GM23338 (cell line): ENCODE results near the gene CDH12. TPM values are rescaled to one million over a fixed set of nuclear protein-coding genes. Genes with fewer than 3 reads are reported as not detected.
"Not testable (repeated sequence)": the region's sequence is repeated elsewhere in the genome, so short reads cannot be mapped to it uniquely, and the experiment has no call there.

ENCODE experiments used
- ATAC-seq: fragments of 200-7000 bp; cut with Tn5 transposase; 3 replicates; pipeline ENCODE4 v1.9.1; 2020
- DNase-seq: peaks from one replicate; pipeline ENCODE4 v3.0.0-alpha.2; 2015; ENCODE audit warnings: low spot score
- H2AFZ ChIP-seq: fragments of 200-600 bp; sonication (generic); 2 replicates; pipeline ENCODE4 v1.8.0; 2016; ENCODE audit warnings: antibody characterized with exemption, mild to moderate bottlenecking, moderate library complexity
- H3F3A ChIP-seq: fragments of 200-600 bp; sonication (generic); replicated peaks from 2 replicates; pipeline ENCODE4 v1.8.0; 2017; ENCODE audit warnings: antibody characterized with exemption, mixed run types, low read depth
- H3K27ac ChIP-seq: fragments of 200-600 bp; sonication (generic); 2 replicates; pipeline ENCODE4 v1.6.1; 2016; ENCODE audit warnings: low read depth
- H3K27me3 ChIP-seq: fragments of 200-600 bp; sonication (generic); 2 replicates; pipeline ENCODE4 v1.8.0; 2016; ENCODE audit warnings: mild to moderate bottlenecking, mixed run types, moderate library complexity; ENCODE audit not compliant: insufficient read depth
- H3K36me3 ChIP-seq: fragments of 200-600 bp; sonication (generic); 2 replicates; pipeline ENCODE4 v1.8.0; 2016; ENCODE audit warnings: mild to moderate bottlenecking; ENCODE audit not compliant: insufficient read depth
- H3K4me1 ChIP-seq: fragments of 200-600 bp; sonication (generic); 2 replicates; pipeline ENCODE4 v1.8.0; 2016; ENCODE audit warnings: mild to moderate bottlenecking, moderate library complexity; ENCODE audit not compliant: insufficient read depth
- H3K4me2 ChIP-seq: fragments of 200-600 bp; sonication (generic); 2 replicates; pipeline ENCODE4 v1.7.1; 2017; ENCODE audit warnings: mixed run types
- H3K4me3 ChIP-seq: fragments of 200-600 bp; sonication (generic); 2 replicates; pipeline ENCODE4 v1.6.1; 2016; ENCODE audit warnings: mixed run types
- H3K79me2 ChIP-seq: fragments of 200-600 bp; sonication (generic); replicated peaks from 2 replicates; pipeline ENCODE4 v1.8.0; 2017; ENCODE audit warnings: mild to moderate bottlenecking; ENCODE audit not compliant: insufficient read depth
- H3K9me2 ChIP-seq: fragments of 200-600 bp; sonication (generic); 2 replicates; pipeline ENCODE4 v1.8.0; 2017; ENCODE audit not compliant: insufficient read depth
- H4K20me1 ChIP-seq: fragments of 200-600 bp; sonication (generic); replicated peaks from 2 replicates; pipeline ENCODE4 v1.8.0; 2017; ENCODE audit warnings: mild to moderate bottlenecking; ENCODE audit not compliant: insufficient read depth
- H3K27ac Mint-ChIP-seq: 2 replicates; pipeline ENCODE4 v1.8.0; 2020; ENCODE audit warnings: inconsistent platforms, mild to moderate bottlenecking, moderate library complexity, mixed read lengths
- H3K27me3 Mint-ChIP-seq: 3 replicates; pipeline ENCODE4 v1.8.0; 2022; ENCODE audit warnings: low read depth, mild to moderate bottlenecking, moderate library complexity, mixed read lengths, inconsistent platforms; ENCODE audit not compliant: insufficient read depth, poor library complexity
- H3K36me3 Mint-ChIP-seq: 3 replicates; pipeline ENCODE4 v1.8.0; 2021; ENCODE audit warnings: low read depth, mild to moderate bottlenecking, inconsistent platforms, moderate library complexity, mixed read lengths
- H3K4me1 Mint-ChIP-seq: 3 replicates; pipeline ENCODE4 v1.8.0; 2020; ENCODE audit warnings: mild to moderate bottlenecking, inconsistent platforms, mixed read lengths
- H3K4me3 Mint-ChIP-seq: 3 replicates; pipeline ENCODE4 v1.8.0; 2021; ENCODE audit warnings: moderate library complexity, mild to moderate bottlenecking, inconsistent platforms, mixed read lengths
- H3K9me3 Mint-ChIP-seq: 3 replicates; pipeline ENCODE4 v1.8.0; 2020; ENCODE audit warnings: moderate library complexity, mild to moderate bottlenecking, inconsistent platforms, mixed read lengths
- polyA plus RNA-seq: library from polyadenylated mRNA; unstranded; fragments of >200 nt; fragmentation: Nextera tagmentation; extraction: Ambion mirVana; gene quantifications from 2 replicates; pipeline ENCODE4 v1.2.1, GENCODE V29; 2016
- total RNA-seq: library from RNA; depleted of rRNA; stranded (reverse); fragments of >200 nt; shearing (Covaris generic); gene quantifications from 2 replicates; pipeline ENCODE4 v1.2.3, GENCODE V29; 2014
- TF ChIP-seq, protein P1 (sequence below), 2 experiments: fragments of 200-600 bp in 1 of 2; sonication (generic) in 1 of 2; conservative IDR thresholded peaks; 2 replicates each; pipeline versions ENCODE4 v1.5.1 to v1.6.1; 2016 to 2017; ENCODE audit warnings: antibody characterized with exemption in 2 of 2, low read depth in 2 of 2, mild to moderate bottlenecking in 2 of 2, moderate library complexity in 1 of 2

The CDH12 gene
- total and polyA plus RNA-seq, 2 experiments from 2014 or later: not detected

DNA sequence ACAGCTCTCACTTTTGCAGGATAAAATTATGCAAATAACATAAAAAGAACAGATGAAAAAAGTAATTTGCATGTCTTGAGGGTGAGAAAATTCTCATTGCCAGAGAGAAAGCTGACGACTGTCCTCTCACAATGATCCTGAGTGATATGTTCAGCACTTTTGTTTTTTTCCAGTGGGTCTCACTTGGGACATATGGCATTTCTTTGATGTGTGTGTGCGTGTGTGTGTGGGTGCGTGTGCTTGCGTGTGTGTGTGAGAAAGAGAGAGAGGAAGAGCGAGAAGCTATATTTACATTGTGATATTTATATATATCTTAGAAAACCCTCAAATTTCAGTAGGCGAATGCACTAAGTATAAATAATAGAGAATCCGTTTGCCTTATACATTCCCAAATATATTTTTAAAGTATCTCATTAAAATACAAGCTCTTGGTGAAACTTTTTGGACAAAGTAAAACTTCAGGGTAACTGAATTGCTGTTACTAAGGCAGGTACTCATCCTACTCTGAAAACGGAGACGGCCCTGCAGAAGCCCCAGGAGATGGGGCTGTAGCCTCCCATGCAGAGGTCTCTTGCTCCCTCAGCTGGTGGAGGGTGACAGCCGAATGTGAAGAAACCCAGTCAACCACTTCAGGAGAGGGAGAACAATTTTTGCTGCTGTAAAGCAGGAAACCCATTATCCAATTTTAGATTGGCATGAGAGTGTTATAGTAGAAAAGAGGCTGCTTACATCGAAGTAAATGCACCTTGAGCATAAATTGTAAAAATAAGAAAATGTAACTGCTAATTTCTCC, 639.2 kb downstream of the CDH12 start:
- H3K79me2 ChIP-seq, H3K27ac Mint-ChIP-seq, H3K9me3 Mint-ChIP-seq, H2AFZ ChIP-seq, H3K27me3 Mint-ChIP-seq, H3K4me2 ChIP-seq, H3K27ac ChIP-seq, H3K4me1 ChIP-seq, H3K4me1 Mint-ChIP-seq, H3F3A ChIP-seq, H3K9me2 ChIP-seq, H3K4me3 ChIP-seq, H3K4me3 Mint-ChIP-seq, H4K20me1 ChIP-seq, H3K36me3 ChIP-seq, H3K27me3 ChIP-seq, H3K36me3 Mint-ChIP-seq: not testable (repeated sequence)
- ATAC-seq: peak; percentile 98
- TF ChIP-seq, protein P1, sequence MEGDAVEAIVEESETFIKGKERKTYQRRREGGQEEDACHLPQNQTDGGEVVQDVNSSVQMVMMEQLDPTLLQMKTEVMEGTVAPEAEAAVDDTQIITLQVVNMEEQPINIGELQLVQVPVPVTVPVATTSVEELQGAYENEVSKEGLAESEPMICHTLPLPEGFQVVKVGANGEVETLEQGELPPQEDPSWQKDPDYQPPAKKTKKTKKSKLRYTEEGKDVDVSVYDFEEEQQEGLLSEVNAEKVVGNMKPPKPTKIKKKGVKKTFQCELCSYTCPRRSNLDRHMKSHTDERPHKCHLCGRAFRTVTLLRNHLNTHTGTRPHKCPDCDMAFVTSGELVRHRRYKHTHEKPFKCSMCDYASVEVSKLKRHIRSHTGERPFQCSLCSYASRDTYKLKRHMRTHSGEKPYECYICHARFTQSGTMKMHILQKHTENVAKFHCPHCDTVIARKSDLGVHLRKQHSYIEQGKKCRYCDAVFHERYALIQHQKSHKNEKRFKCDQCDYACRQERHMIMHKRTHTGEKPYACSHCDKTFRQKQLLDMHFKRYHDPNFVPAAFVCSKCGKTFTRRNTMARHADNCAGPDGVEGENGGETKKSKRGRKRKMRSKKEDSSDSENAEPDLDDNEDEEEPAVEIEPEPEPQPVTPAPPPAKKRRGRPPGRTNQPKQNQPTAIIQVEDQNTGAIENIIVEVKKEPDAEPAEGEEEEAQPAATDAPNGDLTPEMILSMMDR (conservative IDR thresholded peaks at IDR 0.05; ENCODE audit: low read depth in 2 of 2): peak; percentile 32 to 65
- DNase-seq: peak; percentile 51

DNA sequence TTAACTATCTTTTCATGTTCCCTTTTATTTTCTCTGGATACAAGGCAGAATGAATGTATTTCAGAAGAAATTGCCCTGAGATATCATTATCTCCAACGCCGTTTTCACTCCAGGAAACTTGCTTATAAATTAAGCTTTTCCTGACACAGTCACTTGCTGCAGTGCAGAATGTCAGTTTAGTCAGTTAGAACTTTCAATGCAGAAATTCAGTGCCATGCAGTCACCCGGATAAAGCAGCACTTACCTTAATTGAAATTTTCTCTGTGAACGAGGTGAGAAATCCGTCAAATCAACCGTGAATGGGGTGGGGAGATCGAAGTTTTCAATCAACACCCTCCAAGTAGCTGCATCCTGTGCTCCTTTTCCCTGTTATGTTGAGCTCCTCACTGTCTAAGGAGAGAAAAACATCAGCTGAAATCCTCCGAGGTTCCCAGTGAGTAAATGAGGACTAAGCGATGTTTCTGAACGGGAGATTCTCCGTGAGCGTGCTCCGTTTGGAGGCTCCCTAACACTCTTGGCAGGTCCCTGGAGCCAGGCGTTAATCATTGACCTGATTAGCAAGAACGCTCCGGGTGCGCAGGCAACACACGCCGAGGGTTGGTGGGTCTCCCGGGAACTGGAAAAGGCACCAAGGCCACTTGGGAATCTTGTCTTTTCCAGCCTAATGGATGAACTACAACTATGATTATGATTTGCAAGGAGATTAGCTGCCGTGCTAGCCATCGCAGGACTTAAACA, 640.7 kb downstream of the CDH12 start:
- H2AFZ ChIP-seq, H3K4me3 ChIP-seq, H3K4me3 Mint-ChIP-seq, H3K4me2 ChIP-seq, H3K27ac Mint-ChIP-seq, H3K4me1 Mint-ChIP-seq, H4K20me1 ChIP-seq, H3K4me1 ChIP-seq, H3K36me3 Mint-ChIP-seq, H3K27me3 Mint-ChIP-seq, H3K79me2 ChIP-seq, H3K9me2 ChIP-seq, H3K27me3 ChIP-seq, DNase-seq, H3K36me3 ChIP-seq, H3K27ac ChIP-seq, H3K9me3 Mint-ChIP-seq, H3F3A ChIP-seq: not testable (repeated sequence)
- ATAC-seq: peak; percentile 88

DNA sequence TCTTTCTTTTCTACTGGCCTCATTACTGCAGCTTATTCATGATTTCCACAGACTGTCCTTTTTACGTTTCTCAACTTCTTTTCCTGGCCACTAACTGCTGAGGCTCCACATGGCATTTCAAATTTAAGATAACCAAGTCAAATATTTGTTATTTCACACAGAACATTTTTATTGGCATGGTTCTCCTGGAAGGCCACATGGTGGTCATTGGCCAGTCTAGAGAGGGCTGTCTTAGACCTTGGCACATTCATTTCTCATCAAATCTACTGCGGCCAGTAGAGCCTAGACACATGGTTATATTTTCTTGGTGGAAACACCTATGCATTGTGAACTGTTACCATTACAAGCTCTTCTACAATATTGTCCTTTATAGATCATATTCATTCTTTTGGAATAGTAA, 644.7 kb downstream of the CDH12 start:
- not testable (repeated sequence) for H3K4me1 Mint-ChIP-seq, H3K36me3 Mint-ChIP-seq, H3K27ac ChIP-seq, H3K79me2 ChIP-seq, H3K4me3 Mint-ChIP-seq, H3K4me3 ChIP-seq, H2AFZ ChIP-seq, H3K27me3 ChIP-seq, H3F3A ChIP-seq, H3K27ac Mint-ChIP-seq, ATAC-seq, H3K36me3 ChIP-seq, H4K20me1 ChIP-seq, H3K9me2 ChIP-seq, DNase-seq, H3K4me2 ChIP-seq, H3K27me3 Mint-ChIP-seq, H3K9me3 Mint-ChIP-seq, H3K4me1 ChIP-seq

DNA sequence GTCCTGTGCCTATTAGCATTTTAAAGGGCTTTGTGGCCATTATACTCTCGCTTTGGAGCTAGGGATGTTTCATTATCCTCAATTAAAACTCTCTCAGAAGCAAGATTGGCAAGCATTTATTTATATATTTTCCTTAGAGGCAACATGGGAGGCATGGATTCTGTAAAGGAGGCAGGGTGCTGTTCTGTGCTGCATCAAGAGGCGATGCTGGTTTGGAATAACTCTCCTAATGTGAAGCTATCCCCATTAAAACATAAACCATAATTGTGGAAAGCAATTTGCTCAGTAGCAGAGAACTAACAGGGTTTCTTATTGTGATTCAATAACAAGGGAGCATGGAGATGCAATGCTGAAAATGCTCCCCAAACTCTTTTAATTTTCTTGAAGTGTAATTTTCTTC, 664.5 kb downstream of the CDH12 start:
- ATAC-seq, H3K4me3 Mint-ChIP-seq, H3K27ac ChIP-seq, H3K9me2 ChIP-seq, H3K9me3 Mint-ChIP-seq, H3K27ac Mint-ChIP-seq, H2AFZ ChIP-seq, H3K79me2 ChIP-seq, DNase-seq, H3K36me3 Mint-ChIP-seq, H3K4me3 ChIP-seq, H3K36me3 ChIP-seq, H4K20me1 ChIP-seq, H3K27me3 Mint-ChIP-seq, H3K27me3 ChIP-seq, H3F3A ChIP-seq: not testable (repeated sequence)
- Histone ChIP-seq H3K4me2 (peak overlapping the region; percentile 33; the same call in 1 of the 2 replicates), H3K4me1 (peaks cover 30% of the 10 kb centered on the region)
- H3K4me1 Mint-ChIP-seq: peaks cover 27% of the 10 kb centered on the region

DNA sequence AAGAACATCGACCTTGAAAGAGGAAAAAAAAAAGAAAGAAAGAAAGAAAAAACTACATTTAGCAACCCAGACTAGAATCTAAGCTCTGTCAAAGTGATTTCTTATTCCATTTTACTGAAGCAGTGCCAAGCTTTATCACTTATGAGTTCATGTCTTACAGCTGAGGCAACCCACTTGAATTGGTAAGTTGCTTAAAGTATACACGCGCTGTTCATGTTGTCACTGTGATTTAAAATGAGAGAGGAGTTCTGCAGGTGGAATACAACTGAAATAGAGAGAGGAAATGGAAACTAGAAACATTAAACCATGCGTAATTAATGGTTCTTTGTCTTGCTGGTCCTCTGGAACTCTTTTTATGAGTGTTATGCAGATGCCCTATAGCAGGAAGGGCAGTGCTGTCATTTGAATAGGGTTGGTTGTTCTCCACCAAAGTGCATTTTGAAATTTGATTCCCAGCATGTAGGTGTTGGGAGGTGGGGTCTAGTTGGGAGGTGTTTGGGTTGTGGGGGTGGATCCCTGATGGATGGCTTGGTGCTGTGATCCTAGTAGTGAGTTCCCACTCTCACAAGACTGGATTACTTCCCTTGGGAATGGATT, 665.4 kb downstream of the CDH12 start:
- Histone ChIP-seq H3K4me2 (peak overlapping the region; percentile 56), H3K4me3 (peak overlapping the region; percentile 25), H3K4me1 (peaks cover 30% of the 10 kb centered on the region), H3K27ac (peak overlapping the region; percentile 88; the same call in 1 of the 2 replicates)
- H3K36me3 ChIP-seq, H3K36me3 Mint-ChIP-seq, H3K27me3 ChIP-seq, H3K9me3 Mint-ChIP-seq, H3K79me2 ChIP-seq, H3K27ac Mint-ChIP-seq, H3F3A ChIP-seq, H3K27me3 Mint-ChIP-seq, H3K9me2 ChIP-seq, H2AFZ ChIP-seq, H4K20me1 ChIP-seq: not testable (repeated sequence)
- ATAC-seq: peak; percentile 99
- peak overlapping the region; percentile 55 for H3K4me3 Mint-ChIP-seq
- H3K4me1 Mint-ChIP-seq: peaks cover 27% of the 10 kb centered on the region
- DNase-seq: peak; percentile 3
